GM08714 (cell line): Measurements from ENCODE around the gene OR9A2.

ENCODE experiments used
- H3K4me3 ChIP-seq: fragments of 200-500 bp; sonication (Bioruptor generic); 2 replicates; pipeline ENCODE4 v1.5.1; 2014; ENCODE audit warnings: mild to moderate bottlenecking, low read length, inconsistent platforms
- ZNF274 ChIP-seq: IDR thresholded peaks from 2 replicates; pipeline ENCODE4 v1.6.1; 2012; ENCODE audit warnings: mild to moderate bottlenecking, low read depth, low read length

The OR9A2 gene, protein sequence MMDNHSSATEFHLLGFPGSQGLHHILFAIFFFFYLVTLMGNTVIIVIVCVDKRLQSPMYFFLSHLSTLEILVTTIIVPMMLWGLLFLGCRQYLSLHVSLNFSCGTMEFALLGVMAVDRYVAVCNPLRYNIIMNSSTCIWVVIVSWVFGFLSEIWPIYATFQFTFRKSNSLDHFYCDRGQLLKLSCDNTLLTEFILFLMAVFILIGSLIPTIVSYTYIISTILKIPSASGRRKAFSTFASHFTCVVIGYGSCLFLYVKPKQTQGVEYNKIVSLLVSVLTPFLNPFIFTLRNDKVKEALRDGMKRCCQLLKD

DNA sequence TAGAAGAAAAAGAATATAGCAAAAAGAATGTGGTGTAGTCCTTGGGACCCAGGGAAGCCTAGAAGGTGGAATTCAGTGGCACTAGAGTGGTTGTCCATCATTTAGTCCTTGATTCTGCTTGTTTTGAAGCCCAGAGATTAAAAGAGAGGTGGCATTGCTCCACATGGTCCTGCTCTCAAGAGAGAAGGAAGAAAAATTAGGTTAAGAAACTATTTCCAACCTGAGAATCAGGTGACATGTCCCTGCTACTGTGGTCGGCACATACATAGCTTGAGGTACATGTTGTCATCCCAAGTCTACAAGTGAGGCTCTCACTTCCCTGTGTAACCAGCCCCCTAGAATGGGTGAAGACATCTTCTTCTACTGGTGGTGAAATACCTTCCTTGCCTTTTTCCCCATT lies at the start of gene OR9A2:
OR9A2 (minus strand) TSS at position 101 of the 400 bp plus-strand sequence; CDS start at position 101, 0 bp downstream.
- H3K4me3 ChIP-seq, result no peak within 1 kb of the TSS
- TF ChIP-seq ZNF274, result no peak

GRCh38 chr7:143074141-143074540 lies 47.2 kb upstream of the OR9A2 start:
- TF ChIP-seq ZNF274, result no peak

GRCh38 chr7:143073556-143073955 lies 46.6 kb upstream of the OR9A2 start:
- no peak for TF ChIP-seq ZNF274
- no peak overlapping the region for H3K4me3 ChIP-seq

More at GRCh38 chr7:143074141-143074540, 47.2 kb upstream of the OR9A2 start:
- no peak overlapping the region for H3K4me3 ChIP-seq

DNA sequence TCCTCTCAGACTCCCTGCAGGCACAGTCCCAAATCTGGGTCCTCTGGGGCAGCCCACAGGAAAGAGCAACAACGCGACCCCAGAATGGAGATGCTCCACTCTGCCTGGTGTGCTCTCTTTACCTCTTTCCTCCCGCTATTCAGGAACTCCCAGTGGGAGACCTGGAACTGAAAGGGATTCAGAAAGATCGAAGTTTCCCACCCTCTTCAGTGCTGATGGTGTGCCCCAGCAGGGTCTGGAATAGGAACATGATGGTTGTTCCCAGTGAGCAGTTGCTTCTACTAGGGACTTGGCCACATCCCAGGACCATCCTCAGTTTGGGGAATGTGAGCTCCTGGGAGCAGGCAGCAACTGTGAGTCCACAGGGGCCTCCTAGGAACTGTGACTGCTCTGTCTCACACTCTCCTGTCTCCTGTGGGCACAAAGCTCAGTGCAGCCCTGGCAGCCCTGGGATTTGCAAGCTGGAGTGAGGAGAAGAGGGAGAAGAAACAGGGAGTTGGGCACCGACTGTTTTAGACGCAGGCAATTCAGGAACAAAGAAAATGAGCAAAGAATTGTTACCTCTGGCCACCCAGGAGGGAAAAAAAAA lies 43.1 kb upstream of the OR9A2 start:
- no peak for TF ChIP-seq ZNF274
- H3K4me3 ChIP-seq, result no peak overlapping the region

DNA sequence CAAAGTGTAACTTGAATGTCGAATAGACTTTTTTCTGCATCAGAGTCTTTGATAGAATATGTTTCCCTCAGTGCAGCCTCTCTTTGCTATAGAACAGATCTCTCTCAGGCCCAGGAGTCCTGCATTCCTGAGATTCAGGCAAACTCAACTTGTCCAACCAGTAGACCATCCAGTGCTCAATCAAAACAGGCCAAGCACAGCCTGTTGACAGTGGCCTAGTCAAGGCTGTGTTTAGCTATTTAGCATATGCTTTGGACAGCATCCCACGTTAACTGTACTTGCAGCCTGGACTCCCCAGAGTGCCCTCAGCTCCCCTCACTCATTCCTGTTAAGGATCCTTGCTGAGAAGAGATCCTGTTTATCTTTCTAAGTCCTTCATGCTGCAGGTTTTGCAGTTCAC lies 41.5 kb upstream of the OR9A2 start:
- no peak for TF ChIP-seq ZNF274
- no peak overlapping the region for H3K4me3 ChIP-seq

- TF ChIP-seq ZNF274, result no peak
- no peak overlapping the region for H3K4me3 ChIP-seq
These were observed 36.8 kb upstream of the OR9A2 start for GRCh38 chr7:143063741-143064140.

GRCh38 chr7:143055754-143056153 lies 28.8 kb upstream of the OR9A2 start:
- no peak for TF ChIP-seq ZNF274
- H3K4me3 ChIP-seq, result no peak overlapping the region

DNA sequence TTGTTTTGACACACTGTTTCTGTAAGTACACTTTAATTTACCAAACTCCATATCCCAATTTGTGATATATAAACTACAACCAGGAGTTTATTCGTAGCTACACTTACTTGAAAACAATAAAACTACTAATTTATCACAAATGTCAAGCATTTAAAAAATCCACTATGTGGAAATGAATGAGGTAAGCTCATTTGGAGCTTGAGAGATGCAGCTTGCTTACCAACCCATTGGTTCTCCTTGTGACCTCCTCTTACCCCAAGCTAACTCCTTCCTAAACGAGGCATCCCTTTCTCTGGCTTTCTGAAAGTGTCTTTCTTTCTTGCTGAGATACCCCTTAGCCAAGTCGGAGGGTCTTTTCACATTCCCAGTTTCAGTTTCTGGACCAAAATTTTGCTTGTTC lies 27.7 kb upstream of the OR9A2 start:
- no peak for TF ChIP-seq ZNF274
- H3K4me3 ChIP-seq, result no peak overlapping the region

DNA sequence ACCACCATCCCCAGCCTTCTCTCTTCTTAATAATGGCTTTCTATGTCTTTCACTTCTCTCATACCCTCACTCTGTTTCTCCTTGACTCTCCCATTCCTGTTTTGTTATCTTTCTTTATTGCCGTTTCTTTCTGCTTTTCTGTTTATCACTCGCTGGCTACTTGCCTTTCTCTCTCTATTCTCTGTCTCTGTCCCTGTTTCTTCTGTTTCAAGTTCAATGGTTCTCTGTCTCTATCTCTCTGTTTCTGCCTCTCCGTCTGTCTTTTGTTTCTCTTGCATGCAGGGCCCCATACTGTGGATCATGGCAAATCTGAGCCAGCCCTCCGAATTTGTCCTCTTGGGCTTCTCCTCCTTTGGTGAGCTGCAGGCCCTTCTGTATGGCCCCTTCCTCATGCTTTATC lies 25.1 kb upstream of the OR9A2 start, which contains the start of gene OR6V1:
OR6V1 (plus strand) TSS at position 301 of the 400 bp plus-strand sequence; CDS start at position 301, 0 bp downstream.
- TF ChIP-seq ZNF274, result no peak
- no peak within 1 kb of the TSS for H3K4me3 ChIP-seq

DNA sequence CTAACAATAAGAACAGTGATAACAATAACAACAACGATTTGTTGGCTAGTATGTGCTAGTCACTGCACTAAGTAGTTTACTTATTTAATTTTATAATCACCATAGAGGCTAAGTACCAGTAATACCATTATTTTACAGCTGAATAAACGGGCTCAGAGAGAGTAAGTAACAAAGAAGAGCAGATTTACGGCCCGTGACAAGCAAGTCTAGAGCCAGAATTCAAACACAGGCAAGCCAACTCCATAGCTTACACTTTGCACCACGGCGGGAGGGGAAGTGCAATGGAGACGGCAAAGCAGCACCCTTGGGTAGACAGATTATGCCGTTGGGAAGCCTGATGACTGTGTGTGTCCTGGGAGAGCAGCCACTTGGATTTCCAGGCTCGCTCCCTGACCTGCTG lies 24.0 kb upstream of the OR9A2 start:
- H3K4me3 ChIP-seq, result no peak overlapping the region
- TF ChIP-seq ZNF274, result no peak

- H3K4me3 ChIP-seq, result no peak overlapping the region
- TF ChIP-seq ZNF274, result no peak
These were observed 22.4 kb upstream of the OR9A2 start for GRCh38 chr7:143049362-143049761.

DNA sequence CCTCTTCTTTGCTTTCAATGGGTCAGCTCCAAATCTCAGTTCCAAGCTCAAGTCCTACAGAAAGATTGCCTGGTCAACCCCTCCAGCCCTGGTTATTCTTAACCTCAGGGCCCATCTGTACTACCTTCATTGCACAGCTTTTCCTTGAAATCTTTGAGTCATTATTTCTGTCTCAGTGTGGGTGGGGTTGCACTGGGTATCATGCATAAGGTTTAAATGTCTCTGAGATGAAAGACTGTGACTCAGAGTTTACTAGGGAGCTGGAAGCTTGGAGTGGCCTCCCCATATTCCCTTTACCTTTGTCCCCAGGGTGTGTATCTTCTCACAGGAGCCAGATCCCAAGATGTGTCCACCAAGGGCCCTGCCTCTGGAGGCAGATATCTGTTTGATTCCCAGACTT lies 21.9 kb upstream of the OR9A2 start:
- no peak for TF ChIP-seq ZNF274
- no peak overlapping the region for H3K4me3 ChIP-seq

GRCh38 chr7:143047326-143047725 lies 20.4 kb upstream of the OR9A2 start:
- no peak for TF ChIP-seq ZNF274
- no peak overlapping the region for H3K4me3 ChIP-seq

DNA sequence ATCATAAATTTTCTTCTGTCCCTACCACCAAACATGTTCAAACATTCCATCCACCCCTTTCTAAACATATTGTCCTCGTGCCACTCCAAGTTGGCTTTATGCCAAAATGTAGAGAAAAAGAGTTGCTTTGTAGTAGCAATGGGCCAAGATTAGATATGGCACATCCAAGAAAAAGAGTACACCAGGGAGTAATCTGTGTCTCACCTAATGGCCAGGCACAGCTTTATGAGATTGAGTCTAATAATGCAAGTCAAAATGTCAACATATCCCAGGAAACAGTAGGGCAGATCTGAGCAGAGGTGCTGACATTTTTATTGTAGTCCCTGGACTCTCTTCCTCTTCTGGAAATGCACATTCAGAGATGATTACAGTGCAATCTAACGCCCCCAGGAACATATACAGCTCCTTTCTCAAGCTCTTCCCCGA lies 19.5 kb upstream of the OR9A2 start:
- TF ChIP-seq ZNF274, result no peak
- H3K4me3 ChIP-seq, result no peak overlapping the region

DNA sequence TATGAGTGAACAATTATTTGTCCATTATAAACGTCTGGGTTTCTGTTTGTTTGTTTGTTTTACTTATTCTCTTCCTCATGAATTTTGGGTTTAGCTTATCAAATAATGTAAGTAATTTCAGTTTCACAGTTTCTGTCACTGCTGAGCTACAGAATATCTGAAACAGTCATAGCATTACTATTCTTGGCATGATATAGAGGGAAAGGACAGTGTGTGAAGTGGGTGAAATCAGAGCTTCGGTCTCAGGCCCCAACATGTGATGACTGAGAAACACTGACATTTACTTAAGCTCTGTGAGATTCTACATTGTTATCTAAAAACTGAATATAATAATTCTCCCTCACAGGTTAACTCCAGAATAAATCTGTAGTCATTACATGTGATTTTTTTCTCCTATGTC lies 16.5 kb upstream of the OR9A2 start:
- H3K4me3 ChIP-seq, result no peak overlapping the region
- no peak for TF ChIP-seq ZNF274
